PC-9 (cell line): ENCODE measurements around the gene HBZ. TPM values are rescaled to one million over a fixed set of nuclear protein-coding genes. Genes with fewer than 3 reads are reported as not detected.

Experiments used
- BruUV-seq: library from RNA; stranded (reverse); fragments of 400-500 nt; replicated peaks from 2 replicates; lab custom pipeline; 2021; lab: Mats Ljungman, UMichigan
- CTCF ChIA-PET: fragments of 300-600 bp; sonication (Branson Sonifier 250); formaldehyde crosslinking; loops from one replicate; lab custom pipeline; 2022; ENCODE audit warnings: antibody characterized with exemption; lab: Charles Lee
- POLR2A ChIA-PET: fragments of 300-600 bp; sonication (Branson Sonifier 250); formaldehyde crosslinking; loops from one replicate; lab custom pipeline; 2022; ENCODE audit warnings: antibody characterized with exemption; ENCODE audit not compliant: unreplicated experiment; lab: Charles Lee
- DNase-seq, 2 experiments: peaks; one replicate each; pipeline versions ENCODE4 v3.0.0 to v3.0.0-alpha.2; 2015 to 2022; ENCODE audit warnings: mixed read lengths in 1 of 2
- H2AFZ ChIP-seq: fragments of 200-600 bp; sonication (generic); 2 replicates; pipeline ENCODE4 v1.8.1; 2017; ENCODE audit warnings: antibody characterized with exemption
- H3F3A ChIP-seq: fragments of 200-600 bp; sonication (generic); 2 replicates; pipeline ENCODE4 v1.8.1; 2017; ENCODE audit warnings: antibody characterized with exemption, mild to moderate bottlenecking, low read depth; ENCODE audit not compliant: insufficient read depth
- H3K27ac ChIP-seq: fragments of 200-600 bp; sonication (generic); 2 replicates; pipeline ENCODE4 v1.6.1; 2016; ENCODE audit warnings: mixed run types
- H3K27me3 ChIP-seq: fragments of 200-600 bp; sonication (generic); 2 replicates; pipeline ENCODE4 v1.6.1; 2016; ENCODE audit warnings: low read depth, mixed run types; ENCODE audit not compliant: insufficient read depth
- H3K36me3 ChIP-seq: fragments of 200-600 bp; sonication (generic); 2 replicates; pipeline ENCODE4 v1.6.1; 2016; ENCODE audit warnings: low read depth, mixed run types
- H3K4me1 ChIP-seq: fragments of 200-600 bp; sonication (generic); replicated peaks from 2 replicates; pipeline ENCODE4 v1.6.1; 2016; ENCODE audit warnings: mixed run types; ENCODE audit not compliant: insufficient read depth
- H3K4me2 ChIP-seq: fragments of 200-600 bp; sonication (generic); 2 replicates; pipeline ENCODE4 v1.6.1; 2017; ENCODE audit warnings: mixed run types
- H3K4me3 ChIP-seq: fragments of 200-600 bp; sonication (generic); 2 replicates; pipeline ENCODE4 v1.6.1; 2016; ENCODE audit warnings: mixed run types
- H3K79me2 ChIP-seq: fragments of 200-600 bp; sonication (generic); 2 replicates; pipeline ENCODE4 v1.6.1; 2017; ENCODE audit warnings: low read depth, mixed run types
- H3K9me2 ChIP-seq: fragments of 200-600 bp; sonication (generic); 2 replicates; pipeline ENCODE4 v1.8.1; 2017; ENCODE audit warnings: mild to moderate bottlenecking; ENCODE audit not compliant: insufficient read depth
- H3K9me3 ChIP-seq: fragments of 200-600 bp; sonication (generic); 2 replicates; pipeline ENCODE4 v1.8.1; 2016; ENCODE audit warnings: low read depth; ENCODE audit not compliant: insufficient read depth
- H4K20me1 ChIP-seq: fragments of 200-600 bp; sonication (generic); 2 replicates; pipeline ENCODE4 v1.8.1; 2017; ENCODE audit not compliant: insufficient read depth
- CTCF ChIP-seq: fragments of 200-600 bp; sonication (generic); conservative IDR thresholded peaks from 2 replicates; pipeline ENCODE4 v1.6.1; 2017; ENCODE audit warnings: mixed run types, antibody characterized with exemption, mild to moderate bottlenecking, moderate library complexity
- EZH2 ChIP-seq: fragments of 200-600 bp; sonication (generic); IDR thresholded peaks from 2 replicates; pipeline ENCODE4 v1.8.0; 2017; ENCODE audit warnings: antibody characterized with exemption, low read depth
- intact Hi-C: fragments of 100-400 bp; cut with micrococcal nuclease; formaldehyde crosslinking; loops from one replicate; pipeline ENCODE4 v1.10.0; 2022; ENCODE audit not compliant: unreplicated experiment
- total RNA-seq: library from RNA; stranded (reverse); gene quantifications from 2 replicates; pipeline ENCODE4 v1.2.3, GENCODE V29; 2021

HBZ gene
- total RNA-seq, 1 experiment from 2014 or later = not detected

GRCh38 chr16:132120-132519 is 20.3 kb upstream of the HBZ start:
- H3K4me2 ChIP-seq = no peak overlapping the region
- no peak for DNase-seq
- no TSS peak for BruUV-seq
- CTCF ChIA-PET = no interaction called here
- peaks cover 5% of the 10 kb centered on the region; the same call in 1 of the 2 replicates for H3F3A ChIP-seq
- no peaks in the 10 kb centered on the region for H3K9me3 ChIP-seq
- H3K4me3 ChIP-seq = no peak overlapping the region
- no peak for TF ChIP-seq CTCF
- TF ChIP-seq EZH2 = no peak
- POLR2A ChIA-PET = no interaction called here
- H3K79me2 ChIP-seq = peaks cover 43% of the 10 kb centered on the region
- intact Hi-C loops = no loop called here
- H3K27ac ChIP-seq = no peak overlapping the region
- no peaks in the 10 kb centered on the region for H3K36me3 ChIP-seq
- H4K20me1 ChIP-seq = peaks cover 9% of the 10 kb centered on the region
- H3K27me3 ChIP-seq = no peaks in the 10 kb centered on the region
- H3K9me2 ChIP-seq = no peaks in the 10 kb centered on the region
- peaks cover 2% of the 10 kb centered on the region; the same call in 1 of the 2 replicates for H3K4me1 ChIP-seq
- H2AFZ ChIP-seq = no peak overlapping the region

GRCh38 chr16:133716-134115 is 18.7 kb upstream of the HBZ start:
- intact Hi-C loops = no loop called here
- no peaks in the 10 kb centered on the region for H3K36me3 ChIP-seq
- POLR2A ChIA-PET = no interaction called here
- no peaks in the 10 kb centered on the region for H3K9me2 ChIP-seq
- no peak overlapping the region for H3K4me2 ChIP-seq
- CTCF ChIA-PET = interaction anchor here (1.2 kb wide), 1 partner anchor 219 kb away, joined by 3 read pairs; no protein-coding TSS in a partner anchor
- H3K4me3 ChIP-seq = no peak overlapping the region
- H3K27ac ChIP-seq = no peak overlapping the region
- H3K9me3 ChIP-seq = no peaks in the 10 kb centered on the region
- peaks cover 7% of the 10 kb centered on the region; the same call in 1 of the 2 replicates for H3F3A ChIP-seq
- no peaks in the 10 kb centered on the region for H3K27me3 ChIP-seq
- H2AFZ ChIP-seq = no peak overlapping the region
- H3K79me2 ChIP-seq = peaks cover 53% of the 10 kb centered on the region
- TF ChIP-seq CTCF (no peak), EZH2 (no peak)
- peaks cover 7% of the 10 kb centered on the region; the same call in 1 of the 2 replicates for H3K4me1 ChIP-seq
- H4K20me1 ChIP-seq = peaks cover 9% of the 10 kb centered on the region
- no TSS peak for BruUV-seq
- DNase-seq = no peak

- no peaks in the 10 kb centered on the region for H3K9me2 ChIP-seq
- peaks cover 7% of the 10 kb centered on the region; the same call in 1 of the 2 replicates for H3K4me1 ChIP-seq
- no peaks in the 10 kb centered on the region for H3K9me3 ChIP-seq
- CTCF ChIA-PET = interaction anchor here (0.6 kb wide), 1 partner anchor 11 kb away, joined by 3 read pairs; no protein-coding TSS in a partner anchor
- peak overlapping the region; percentile 76 for H3K4me2 ChIP-seq
- no peaks in the 10 kb centered on the region for H4K20me1 ChIP-seq
- peak in 1 of 2 experiments; percentile 28 for DNase-seq
- intact Hi-C loops = no loop called here
- H3K79me2 ChIP-seq = peaks cover 42% of the 10 kb centered on the region
- no peak for TF ChIP-seq EZH2
- no peak for TF ChIP-seq CTCF
- H3K27ac ChIP-seq = peak overlapping the region; percentile 66
- H3K4me3 ChIP-seq = peak overlapping the region; percentile 88
- peak overlapping the region; percentile 90 for H2AFZ ChIP-seq
- BruUV-seq = no TSS peak
- H3F3A ChIP-seq = peaks cover 19% of the 10 kb centered on the region; the same call in 1 of the 2 replicates
- POLR2A ChIA-PET = interaction anchor here (0.5 kb wide), 1 partner anchor 215 kb away, joined by 3 read pairs; no protein-coding TSS in a partner anchor
- H3K27me3 ChIP-seq = no peaks in the 10 kb centered on the region
- H3K36me3 ChIP-seq = no peaks in the 10 kb centered on the region
These were observed 14.4 kb upstream of the HBZ start for GRCh38 chr16:138049-138417.
